ENCODE results near the gene SOCS1.

The SOCS1 gene

DNA sequence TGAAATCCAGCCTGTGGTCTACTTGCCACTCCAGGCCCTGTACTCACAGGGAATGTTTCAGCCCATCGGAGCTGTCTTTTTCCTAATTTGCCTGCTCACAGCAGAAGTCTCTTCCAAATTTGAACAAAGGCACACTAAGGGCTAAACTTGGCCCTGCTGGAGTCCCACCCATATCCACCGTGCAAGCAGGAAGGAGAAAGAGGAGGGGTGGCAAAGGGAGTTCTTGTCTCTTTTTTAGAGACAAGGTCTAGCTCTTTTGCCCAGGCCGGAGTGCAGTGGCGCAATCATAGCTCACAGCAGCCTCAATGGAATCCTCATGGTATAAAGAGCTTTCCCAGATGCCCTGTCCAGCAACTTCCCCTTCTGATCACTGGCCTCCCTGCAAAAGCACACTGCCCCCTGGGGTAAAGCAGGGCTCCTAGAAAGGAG, 27.8 kb upstream of the SOCS1 start:
- DNase-seq, result no peak

DNA sequence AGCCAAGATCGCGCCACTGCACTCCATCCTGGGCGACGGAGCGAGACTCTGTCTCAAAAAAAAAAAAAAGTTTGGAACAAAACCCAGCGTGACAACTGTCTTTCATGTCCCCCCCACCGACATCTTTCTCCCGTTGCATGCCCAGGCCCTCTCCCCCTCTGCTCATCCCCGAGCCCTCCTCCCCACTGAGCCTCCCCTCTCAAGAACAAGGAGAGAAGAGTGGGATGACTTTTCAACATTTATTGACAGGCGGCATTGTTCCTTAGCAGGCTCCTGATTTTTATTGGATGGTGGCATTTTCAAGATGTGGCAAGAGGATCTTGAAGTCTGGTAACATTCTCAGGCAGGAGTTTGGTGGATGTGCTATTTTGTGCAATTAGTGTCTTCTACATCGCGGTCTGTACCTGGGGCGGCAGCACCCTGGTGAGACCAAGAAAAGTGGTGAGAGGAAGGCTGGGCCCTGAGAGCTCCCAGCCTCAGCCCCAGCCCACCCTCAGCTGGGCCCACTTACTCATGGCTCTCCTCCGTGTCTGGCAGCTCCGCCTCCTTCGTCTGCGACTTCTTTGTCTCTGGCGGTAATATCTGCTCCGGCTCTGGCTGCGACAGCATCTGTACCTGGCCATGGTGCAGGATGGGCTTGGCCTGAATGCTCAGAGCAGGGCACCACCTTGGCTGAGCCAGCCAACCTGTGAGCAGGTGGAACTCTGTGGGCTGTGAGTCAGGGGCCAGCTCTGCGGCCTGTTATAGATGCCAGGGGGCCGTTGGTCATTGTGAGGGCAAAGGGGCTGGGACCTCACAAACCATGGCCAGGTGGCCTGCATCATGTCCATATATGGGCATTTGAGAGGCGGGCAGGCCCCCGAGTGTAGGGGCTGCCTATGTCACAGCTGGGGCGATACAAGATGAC, 24.9 kb upstream of the SOCS1 start, which contains the start of gene PRM1:
TSS of gene PRM1 (minus strand) at position 715 of the 907 bp plus-strand sequence. CDS start at position 623, 92 bp downstream.
- no peak for DNase-seq

DNA sequence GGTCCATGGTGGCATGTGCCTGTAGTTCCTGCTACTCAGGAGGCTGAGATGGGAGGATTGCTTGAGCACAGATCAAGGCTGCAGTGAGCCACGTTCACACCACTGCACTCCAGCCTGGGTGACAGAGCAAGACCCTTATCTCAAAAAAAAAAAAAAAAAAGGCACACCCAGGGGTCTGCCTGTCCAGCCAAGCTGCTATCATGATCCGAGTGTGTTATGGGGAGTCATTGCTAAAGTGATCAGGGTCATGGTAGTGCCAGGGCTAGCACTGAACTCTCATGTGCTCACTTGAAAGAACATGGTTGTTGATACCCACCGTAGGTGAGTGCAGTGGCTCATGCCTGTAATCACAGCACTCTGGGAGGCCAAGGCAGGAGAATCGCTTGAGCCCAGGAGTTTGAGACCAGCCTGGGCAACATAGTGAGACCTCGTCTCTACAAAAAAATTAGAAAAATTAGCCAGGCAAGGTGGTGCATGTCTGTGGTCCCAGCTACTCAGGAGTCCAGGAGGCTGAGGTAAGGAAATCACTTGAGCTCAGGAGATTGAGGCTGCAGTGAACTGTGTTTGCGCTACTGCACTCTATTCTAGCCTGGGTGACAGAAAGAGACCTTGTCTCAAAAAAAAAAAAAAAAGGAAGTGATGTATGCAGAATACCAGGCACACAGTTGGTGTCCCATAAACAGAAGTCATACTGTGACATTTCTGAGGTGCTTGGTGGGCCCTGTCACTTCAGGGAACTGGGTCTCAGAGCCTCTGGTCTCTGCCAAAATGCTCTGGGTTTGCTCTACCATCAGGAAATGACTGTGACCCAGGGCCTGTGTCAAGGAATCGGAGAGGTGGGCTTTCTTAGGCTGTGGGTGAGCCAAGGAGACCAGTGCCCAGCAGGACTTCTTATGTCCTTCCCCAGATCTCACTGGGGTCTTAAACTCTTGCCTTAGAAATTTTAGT, 23.0 kb upstream of the SOCS1 start:
- no peak for DNase-seq

DNA sequence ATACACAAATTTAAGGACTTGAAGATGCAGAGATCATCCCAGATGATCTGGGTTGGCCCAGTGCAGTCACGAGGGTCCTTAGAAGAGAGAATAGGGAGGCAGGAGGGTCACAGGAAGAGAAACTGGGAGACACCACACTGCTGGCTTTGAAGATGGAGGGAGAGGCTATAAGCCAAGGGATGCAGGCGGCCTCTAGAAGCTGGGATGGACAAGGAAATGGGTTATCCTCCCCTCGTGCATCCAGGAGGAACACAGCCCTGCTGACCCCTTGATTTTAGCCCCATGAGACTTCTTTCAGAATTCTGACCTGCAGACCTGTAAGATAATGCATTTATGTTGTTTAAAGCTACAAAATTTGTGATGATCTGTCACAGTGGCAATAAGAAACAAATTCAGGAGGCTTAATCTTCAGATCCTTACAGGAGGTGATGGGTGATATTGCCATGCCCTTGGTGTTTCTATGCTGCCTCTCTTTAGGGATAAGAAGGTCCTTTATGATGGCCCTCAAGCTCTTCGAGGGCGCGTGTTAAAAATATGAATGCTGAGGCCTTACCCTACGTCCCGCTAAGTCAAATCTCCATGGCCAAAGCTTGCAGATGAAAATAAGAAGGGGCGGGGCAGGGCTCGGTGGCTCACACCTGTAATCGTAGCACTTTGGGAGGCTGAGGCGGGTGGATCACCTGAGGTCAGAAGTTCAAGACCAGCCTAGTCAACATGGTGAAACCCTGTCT, 21.8 kb upstream of the SOCS1 start:
- DNase-seq, result no peak

DNA sequence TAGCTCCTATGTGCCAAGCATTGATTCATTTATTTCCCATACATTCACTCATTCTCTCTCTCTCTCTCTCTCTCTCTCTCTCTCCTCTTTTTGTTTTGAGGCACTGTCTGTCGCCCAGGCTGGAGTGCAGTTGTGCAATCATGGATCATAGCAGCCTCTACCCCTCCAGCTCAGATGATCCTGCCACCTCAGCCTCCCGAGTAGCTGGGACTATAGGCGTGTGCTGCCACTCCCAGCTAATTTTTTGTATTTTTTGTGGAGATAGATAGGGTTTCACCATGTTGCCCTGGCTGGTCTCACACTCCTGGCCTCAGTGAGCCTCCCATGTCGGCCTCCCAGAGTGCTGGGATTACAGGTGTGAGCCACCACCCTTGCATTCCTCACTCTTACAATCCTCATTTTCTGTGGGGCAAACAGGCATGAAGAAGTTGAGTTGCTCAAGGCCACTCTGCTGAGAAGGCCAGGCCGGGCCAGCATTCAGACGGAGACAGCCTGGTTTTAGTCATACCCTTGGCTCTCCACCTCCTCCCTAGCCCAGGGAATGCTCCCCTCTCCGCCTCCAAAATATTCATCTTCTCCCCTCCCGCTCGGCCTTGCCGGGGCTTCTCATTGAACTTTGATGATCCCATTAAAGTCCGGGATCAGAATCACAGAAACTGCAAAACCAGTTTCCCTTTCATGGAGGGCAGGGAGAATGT, 21.0 kb upstream of the SOCS1 start:
- no peak for DNase-seq

DNA sequence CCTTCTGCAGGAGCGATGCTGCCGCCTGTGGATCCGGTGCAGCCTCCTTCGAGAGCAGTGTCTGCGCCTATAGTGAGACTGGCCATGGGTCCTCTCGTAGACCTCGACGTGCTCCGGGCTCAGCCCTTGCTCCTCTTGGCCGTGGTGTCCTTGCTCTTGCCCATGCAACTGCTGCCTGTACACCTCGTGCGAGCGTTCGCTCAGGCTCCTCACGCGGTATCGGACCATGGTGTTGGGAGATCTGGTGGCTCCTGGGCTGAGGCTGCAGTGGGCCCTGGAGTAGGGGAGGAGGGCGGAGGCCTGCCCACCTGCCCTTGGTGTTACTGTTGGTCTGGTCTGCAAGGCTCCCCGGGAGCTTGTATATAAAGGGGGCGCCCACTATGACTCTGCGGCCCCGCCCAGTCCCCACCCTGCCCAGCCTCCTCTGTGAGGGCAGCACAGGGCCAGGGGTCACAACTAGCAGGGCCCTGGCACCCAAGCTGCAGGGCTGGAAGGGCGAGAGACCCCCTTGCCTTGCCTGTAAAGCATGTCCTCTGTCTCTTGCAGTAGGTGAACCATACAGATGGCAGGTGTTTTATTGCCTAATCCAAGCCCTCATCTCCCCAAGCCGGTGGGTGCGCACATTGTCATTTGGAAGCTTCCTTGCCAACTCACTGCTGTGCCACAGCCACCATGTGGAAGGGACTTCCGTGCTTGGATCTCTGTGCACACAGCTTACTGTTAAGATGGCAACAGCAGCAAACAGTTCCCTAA, 20.3 kb upstream of the SOCS1 start, which contains the start of gene PRM2:
TSS of gene PRM2 (minus strand) at position 338 of the 753 bp plus-strand sequence. CDS start at position 228, 110 bp downstream.
- DNase-seq, result no peak

DNA sequence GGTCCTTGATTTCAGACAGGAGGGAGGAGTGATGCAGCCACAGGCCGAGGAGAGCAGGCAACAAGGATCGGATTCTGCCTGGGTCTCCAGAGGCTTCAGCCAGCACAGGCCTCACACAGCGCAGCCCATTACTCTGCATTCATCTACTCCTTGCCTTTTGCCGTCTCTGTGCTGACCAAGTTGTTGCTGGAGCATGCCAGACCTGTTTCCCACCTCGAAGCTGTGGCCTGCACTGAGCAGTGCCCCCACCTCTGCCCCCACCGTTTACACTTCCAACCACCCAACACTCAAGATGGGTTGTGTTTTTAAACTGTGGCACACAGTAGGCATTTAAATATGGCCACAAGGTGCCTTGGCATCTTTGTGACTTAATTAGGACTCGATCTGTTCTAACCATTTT, 19.0 kb upstream of the SOCS1 start:
- DNase-seq, result no peak

DNA sequence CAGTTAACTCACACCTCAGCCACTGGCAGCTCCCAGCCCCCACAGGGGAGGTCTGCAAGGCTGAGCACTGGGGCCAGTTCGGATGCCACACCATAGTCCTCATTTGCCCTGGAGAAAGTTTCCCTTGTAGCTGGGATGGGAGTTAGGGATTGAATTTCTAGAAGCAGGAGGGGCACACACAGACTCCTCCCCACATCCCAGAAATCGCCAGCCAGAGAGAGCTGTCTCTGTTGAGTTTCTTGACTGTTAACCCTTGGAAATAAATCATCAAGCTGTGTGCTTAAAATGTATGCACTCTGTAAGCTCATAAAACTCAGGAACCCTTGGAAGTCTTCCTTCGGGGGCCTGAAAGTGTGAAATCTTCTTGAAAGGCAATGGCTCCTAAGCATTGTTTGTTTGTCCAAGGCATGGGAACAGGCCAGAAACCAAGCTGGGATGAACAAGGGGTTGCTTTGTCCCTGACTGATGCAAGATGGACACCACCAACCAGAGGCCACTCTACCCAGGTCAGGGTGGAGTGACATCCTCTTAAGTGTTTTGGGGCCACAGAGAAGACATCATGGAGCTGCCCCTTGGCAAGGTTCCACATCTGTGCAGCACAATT, 17.8 kb upstream of the SOCS1 start:
- DNase-seq, result no peak

DNA sequence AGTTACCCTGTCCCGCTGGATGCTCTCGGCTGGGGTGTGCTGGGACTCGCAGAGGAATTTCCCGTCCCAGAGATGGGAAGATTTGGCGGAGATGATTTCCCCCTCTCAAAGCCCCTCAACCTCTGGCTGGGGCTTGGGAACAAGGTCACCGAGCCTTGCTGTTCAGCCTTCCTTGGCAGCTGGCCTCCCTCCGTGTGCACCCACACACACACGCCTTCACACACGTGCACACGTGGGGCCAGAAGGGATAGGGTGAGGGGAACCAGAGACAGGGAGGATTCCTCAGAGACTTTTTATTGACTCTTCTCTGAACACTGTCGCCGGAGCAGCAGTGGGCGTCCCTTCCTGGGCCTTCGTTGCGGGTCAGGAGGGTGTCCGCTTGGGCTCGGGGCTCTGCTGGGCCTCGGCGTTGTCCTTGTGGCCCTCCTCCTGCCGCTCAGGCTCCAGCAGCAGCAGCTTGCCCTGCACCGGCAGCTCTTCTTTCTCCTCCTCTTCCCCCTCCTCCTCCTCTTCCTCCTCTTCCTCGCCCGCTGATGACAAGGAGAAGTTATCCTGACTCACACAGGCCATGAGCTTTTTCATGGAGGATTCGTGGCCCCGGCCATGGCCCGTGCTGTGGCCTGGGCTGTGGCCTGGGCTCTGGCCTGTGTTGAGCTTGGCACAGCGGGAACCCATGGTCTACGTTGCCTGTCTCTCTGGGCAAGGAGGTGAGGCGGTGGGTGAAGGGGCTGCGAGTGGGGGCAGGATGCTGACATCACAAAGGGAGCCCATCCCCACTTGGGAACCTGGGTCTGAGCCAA, 17.1 kb upstream of the SOCS1 start, which contains the start of gene PRM3:
TSS of gene PRM3 (minus strand) at position 709 of the 800 bp plus-strand sequence. CDS start at position 675, 34 bp downstream.
- DNase-seq, result no peak

DNA sequence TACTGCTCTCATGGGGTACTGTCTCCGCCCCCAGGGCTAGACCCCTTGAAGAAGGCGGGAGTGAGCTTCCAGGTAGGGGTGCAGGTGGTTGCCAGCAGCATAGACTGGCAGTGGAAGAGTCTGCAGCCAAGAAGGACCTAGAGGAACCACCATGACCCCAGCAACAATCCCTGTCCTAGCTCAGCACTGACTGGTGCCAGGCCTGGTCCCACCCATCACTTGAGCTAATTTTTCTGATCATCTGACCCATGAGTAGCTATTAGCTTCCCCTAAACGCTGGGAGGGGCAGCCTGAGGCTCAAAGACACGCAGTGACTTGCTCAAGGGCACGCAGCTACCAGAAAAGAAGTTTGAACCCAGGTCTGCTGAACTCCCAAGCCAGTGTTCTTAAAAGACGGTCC, 16.5 kb upstream of the SOCS1 start:
- DNase-seq, result no peak

DNA sequence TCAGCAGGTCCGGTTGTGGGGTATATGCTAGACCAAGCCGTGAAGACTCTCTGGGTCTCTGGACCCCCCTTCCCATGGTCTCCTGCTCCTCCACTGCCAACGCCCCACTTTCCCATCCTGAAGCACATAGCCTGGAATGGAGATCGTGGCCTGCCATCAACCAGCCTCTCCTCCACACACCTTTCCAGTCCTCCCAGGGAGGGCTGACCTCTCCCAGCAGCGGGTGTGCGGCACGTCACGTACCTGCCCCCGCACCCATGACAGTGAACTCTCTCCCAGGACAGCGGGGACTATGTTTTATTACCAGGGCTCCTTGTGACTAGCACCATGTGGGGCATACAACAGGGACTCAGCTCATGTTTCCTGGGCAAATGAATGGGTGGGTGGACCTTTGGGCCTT, 15.6 kb upstream of the SOCS1 start:
- no peak for DNase-seq

DNA sequence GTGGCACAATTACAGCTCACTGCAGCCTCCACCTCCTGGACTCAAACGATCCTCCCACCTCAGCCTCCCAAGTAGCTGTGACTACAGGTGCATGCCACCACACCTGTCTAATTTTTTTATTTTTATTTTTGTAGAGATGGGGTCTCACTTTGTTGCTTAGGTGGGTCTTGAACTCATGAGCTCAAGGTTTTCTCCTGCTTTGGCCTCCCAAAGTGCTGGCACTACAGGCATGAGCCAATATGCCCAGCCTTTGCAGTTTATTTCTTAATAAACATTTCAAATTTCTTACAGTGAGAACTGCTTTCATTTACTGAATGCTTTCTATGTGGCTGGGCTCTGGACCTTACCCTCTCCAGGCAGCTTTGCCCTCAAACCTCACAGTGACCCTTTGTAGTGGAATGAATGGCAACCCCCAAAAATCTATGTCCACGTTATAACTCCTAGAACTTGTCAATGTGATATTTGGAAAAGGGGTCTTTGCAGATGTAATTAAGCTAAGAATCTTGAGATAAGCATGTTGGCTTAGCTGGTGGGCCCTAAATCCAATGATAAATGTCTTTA, 14.7 kb upstream of the SOCS1 start:
- DNase-seq, result no peak

DNA sequence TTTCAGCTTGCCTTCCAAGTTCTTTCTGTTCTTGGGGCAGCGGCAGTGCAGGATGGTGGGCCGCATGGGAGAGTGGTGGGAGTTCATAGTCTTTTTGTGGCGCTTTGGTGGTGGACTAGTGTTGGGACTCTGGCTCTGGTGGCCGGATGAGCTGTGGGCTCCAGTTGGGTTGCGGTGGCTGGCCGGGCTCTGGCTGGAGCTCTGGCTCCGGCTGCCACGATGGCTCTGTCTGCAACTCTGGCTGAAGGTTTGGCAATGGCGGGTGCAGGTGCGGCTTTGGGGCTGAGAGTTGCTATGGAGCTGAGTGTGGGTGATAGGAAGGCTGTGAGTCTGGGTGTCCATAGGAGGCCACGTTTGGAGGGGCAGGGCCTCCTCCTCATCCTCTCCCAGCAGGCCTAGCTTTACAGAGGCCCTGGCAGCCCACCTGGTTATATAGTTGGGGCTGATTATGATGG, 12.9 kb upstream of the SOCS1 start, which contains the start of gene TNP2:
TSS of gene TNP2 (minus strand) at position 405 of the 455 bp plus-strand sequence. CDS start at position 342, 63 bp downstream.
- DNase-seq, result no peak

DNA sequence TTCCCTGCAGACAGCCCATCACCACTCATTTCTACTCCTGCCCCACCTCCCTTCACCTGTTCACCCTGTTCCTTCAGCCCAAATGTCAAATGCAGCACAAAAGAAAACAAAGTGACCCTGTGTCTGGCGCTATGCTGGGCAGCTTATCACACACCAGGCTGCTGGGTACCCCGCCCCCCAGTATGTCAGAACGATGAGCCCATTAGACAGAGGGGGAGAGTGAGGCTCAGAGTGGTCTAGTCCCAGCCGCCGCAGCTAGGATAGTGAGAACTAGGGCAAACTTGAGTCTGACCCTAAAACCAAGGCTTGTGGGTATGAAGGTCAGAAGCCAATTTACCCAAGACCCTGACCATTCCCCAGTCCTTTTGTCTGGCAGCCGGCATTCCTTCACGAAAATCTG, 9.1 kb upstream of the SOCS1 start:
- DNase-seq, result no peak

DNA sequence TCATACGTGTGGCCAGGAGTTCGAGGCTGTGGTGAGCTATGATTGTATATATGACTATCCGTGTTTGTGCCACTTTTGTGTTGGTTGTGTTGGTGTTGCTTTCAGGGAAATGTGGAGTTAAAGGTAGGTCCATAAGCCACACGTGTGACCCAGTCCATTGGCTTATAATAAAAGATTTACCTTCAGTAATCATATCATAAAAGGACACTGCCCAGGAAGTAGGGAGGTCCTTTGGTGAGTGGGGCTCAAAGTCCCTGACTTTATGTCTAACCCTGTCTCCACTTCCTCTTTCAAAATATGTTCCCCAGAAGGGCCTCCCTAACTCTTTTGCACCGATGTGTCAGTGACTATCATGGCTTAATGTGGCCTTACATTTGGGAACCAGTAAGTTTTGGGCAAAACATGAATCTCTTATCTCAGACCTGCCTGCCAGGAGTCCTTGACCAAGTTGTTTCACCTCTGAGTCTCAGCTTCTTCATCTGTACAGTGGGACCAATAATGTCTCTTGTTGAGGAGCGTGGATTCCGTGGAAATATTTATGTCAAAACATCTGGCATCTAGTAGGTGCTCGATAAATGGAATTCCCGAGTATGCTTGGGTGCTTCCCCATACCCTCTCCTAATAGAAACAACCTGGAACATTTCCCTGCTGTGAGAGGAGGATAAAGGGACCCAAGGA, 8.3 kb upstream of the SOCS1 start:
- no peak for DNase-seq

DNA sequence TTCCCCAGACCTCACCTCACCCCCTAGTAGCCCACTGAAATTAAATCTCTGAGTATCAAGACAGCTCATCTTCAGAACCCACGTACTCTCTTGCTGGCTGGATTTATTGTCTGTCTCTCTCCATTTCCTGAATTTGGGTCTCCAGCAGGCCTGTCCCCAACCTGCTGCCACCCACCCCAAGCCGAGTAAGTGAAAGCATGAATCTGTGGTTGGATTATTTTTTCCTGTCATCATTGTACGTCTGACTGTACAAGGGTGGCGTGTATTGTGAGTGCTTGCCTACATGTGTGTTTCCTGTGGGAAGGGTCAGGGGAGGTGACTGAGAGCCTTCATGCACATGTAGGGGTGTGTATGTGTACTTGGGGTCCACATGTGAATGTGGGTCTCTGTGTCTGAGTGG, 7.7 kb upstream of the SOCS1 start:
- DNase-seq, result no peak

DNA sequence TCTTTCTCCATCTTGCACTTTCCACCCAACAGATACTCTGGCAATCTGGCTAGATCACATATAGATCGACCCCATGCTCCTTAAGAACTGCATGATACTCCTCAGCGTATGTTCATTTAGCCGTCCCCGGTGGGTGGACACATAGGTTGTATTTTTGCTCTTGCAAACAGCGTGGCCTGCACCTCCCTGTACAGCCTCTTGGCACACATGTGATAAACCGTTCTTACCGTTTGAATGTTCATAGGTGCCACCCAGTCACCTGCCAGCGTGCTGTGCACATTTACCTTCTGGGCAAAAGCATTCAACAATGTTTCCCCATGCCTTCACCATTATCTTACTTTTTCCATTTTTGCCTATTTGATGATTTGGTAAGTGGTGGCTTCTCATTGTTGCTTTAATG, 6.9 kb upstream of the SOCS1 start:
- DNase-seq, result no peak

DNA sequence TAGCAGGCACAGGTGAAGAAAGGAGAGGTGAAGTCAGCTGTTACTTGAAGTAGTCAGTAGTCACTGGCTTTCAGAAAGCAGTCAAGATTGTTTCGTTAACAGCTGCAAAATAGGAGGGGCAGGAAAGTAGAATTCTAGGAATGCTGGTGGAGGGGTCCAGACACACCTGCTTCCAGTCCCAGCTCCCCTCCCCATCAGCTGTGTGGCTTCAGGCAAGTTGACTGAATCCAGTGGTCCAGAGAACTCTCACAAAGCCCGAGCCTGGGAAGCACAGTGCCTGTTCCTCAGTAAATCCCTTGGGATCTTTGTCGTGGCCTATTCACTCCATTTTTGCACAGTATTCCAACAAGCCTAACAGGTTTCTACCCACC, 4.6 kb upstream of the SOCS1 start:
- DNase-seq, result no peak

Data from femur (tissue), 1 donor.